Measurements from ENCODE around the gene GGT1. TPM values are rescaled to one million over a fixed set of nuclear protein-coding genes. Genes with fewer than 3 reads are reported as not detected.
"Not testable (repeated sequence)": the region's sequence is repeated elsewhere in the genome, so short reads cannot be mapped to it uniquely, and the experiment has no call there.

The GGT1 gene
- 14.0 TPM for total RNA-seq (2021; ENCODE audit: unreplicated experiment)
- 23.2 and 24.5 TPM in 2 replicates for polyA plus RNA-seq (2012)
- percentile 38 among the genes with signal in this experiment for Bru-seq, nascent RNA
- percentile 55 among the genes with signal in this experiment for BruChase-seq, experiment 1, labeled RNA remaining after a 6-hour chase
- BruChase-seq, experiment 2, labeled RNA remaining after a 2-hour chase = percentile 45 among the genes with signal in this experiment
- long read RNA-seq, partial matches to known transcripts = 8 of 26 reads
- long read RNA-seq, other reads (novel, unspliced or antisense) = 15 of 26 reads

DNA sequence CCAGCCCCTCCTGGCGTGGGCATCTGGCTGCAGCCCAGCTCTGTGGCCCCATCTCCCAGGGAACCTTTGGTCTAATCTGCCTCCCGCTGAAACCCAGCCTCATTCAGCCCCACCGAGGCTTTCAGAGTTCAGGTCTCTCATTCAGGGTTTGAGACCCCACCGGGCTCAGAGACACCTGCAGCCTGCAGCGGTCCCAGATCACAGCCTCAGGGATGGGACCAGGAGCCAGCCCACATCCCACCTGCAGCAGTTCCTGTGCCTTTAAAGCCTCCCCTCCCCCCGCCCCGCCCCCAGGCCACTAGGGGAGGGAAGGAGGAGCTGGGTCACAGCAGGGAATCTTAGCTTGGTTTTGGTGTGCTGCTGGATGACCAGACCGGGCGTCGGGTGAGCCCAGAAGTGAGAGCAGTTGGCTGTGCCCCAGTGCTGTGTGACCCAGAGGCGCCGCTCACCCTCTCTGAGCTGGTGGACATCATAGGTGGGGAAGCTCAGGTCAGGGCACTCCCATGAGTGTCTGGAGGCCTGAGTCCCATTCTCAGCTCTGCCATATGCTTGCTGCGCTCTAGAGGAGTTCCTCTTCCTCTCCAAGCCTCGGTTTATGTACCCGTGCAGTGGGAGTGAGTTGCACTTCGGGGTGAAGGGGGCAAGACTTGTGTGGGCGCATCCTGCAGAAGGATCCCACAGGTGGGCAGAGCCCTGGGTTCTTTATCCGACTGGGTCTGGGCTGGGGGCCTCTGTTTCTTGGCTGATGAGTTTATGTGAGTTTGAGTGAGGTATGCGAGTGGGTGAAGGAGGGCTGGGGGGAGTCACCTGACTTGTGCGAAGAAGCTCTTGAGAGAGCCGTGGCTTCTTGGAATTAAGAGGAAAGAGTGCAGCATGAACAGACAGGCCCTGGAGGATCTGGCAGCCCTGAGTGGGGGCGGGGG is at the start of gene GGT1:
Gene GGT1, plus strand, starts transcription at position 347 of the 923 bp plus-strand sequence. CDS start 7,889 bp downstream, outside the sequence.
- H3K9me3 ChIP-seq (ENCODE audit: control insufficient read depth in 1 of 2, insufficient read depth in 1 of 2, low read depth in 1 of 2, low read length in 2 of 2); H3K36me3 ChIP-seq (ENCODE audit: control insufficient read depth in 1 of 2, insufficient read depth in 2 of 2, low read length in 2 of 2); H4K20me1 ChIP-seq (ENCODE audit: insufficient read depth); RAD21 ChIA-PET (ENCODE audit: low non-redundant PET in 1 of 2, low total read pairs in 2 of 2, uncharacterized antibody in 2 of 2, unreplicated experiment in 2 of 2); CTCF ChIA-PET; POLR2A ChIA-PET; H3K9me2 ChIP-seq (ENCODE audit: insufficient read depth); H3K79me2 ChIP-seq (ENCODE audit: insufficient read depth, low read length); intact Hi-C loops (cut with micrococcal nuclease); H2AFZ ChIP-seq (ENCODE audit: low read depth, low read length, poor library complexity, severe bottlenecking); H3K27ac ChIP-seq (ENCODE audit: low read depth, low read length); BruUV-seq (replicated peaks); H3K27me3 ChIP-seq (ENCODE audit: insufficient read depth, low read length); DNase-seq (ENCODE audit: low read depth, low spot score): not testable (repeated sequence)
- H3K9ac ChIP-seq (ENCODE audit: low read length) = peak within 1 kb of the TSS; percentile 14; the same call in 1 of the 2 replicates
- ATAC-seq = peak; percentile 28
- H3K4me2 ChIP-seq (ENCODE audit: low read length) = peak within 1 kb of the TSS; percentile 70
- peak within 1 kb of the TSS; percentile 27 to 42 for H3K4me3 ChIP-seq (replicated peaks in 1 of 2; ENCODE audit: low read depth in 1 of 2, low read length in 2 of 2)
- peaks cover 28 to 45% of the 10 kb centered on the region in 2 experiments for H3K4me1 ChIP-seq (ENCODE audit: control insufficient read depth in 1 of 2, insufficient read depth in 2 of 2, low read length in 2 of 2)

DNA sequence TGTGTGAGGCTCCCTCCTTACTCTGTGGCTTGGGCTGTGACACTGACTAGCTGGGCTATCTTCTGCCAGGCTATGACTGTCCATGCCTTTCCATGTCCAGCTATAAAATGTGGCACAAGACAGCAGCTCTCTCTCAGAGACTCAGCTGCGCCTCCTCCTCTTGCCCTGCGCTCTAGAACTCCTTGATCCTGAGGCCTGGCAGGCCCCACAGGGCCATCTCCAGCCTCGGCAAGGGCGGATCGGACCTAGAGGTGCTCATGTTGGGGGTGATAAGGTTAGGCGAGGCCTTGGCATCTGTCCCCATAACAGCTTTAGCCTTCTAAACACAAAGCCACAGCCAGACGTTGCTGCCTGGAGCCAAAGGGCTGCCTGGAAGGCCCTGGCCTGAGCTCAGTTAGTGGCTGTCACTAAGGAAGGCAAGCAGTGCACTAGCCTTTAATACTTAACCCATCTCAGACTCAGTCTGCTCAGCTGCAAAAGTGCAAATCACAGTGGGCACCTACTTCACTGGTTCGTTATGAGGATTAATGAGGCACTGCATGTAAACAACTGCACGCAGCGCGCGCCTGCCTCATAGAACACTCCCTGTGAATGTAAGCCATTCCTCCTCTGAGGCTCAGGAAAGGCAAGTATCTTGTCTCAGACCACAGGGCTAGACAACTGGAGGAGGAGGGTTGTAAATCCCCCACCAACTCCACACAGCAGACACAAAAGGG is 49.2 kb upstream of the GGT1 start:
- BruUV-seq (replicated peaks) = no TSS peak
- ChIA-PET RAD21 (ENCODE audit: low non-redundant PET in 1 of 2, low total read pairs in 2 of 2, uncharacterized antibody in 2 of 2, unreplicated experiment in 2 of 2) (no interaction called here), POLR2A (no interaction called here), CTCF (no interaction called here)
- Histone ChIP-seq H3K9me3 (ENCODE audit: control insufficient read depth in 1 of 2, insufficient read depth in 1 of 2, low read depth in 1 of 2, low read length in 2 of 2) (no peaks in the 10 kb centered on the region), H3K27ac (ENCODE audit: low read depth, low read length) (peak overlapping the region; percentile 76; the same call in 1 of the 2 replicates), H3K9me2 (ENCODE audit: insufficient read depth) (no peaks in the 10 kb centered on the region), H3K36me3 (ENCODE audit: control insufficient read depth in 1 of 2, insufficient read depth in 2 of 2, low read length in 2 of 2) (peaks cover 13 to 16% of the 10 kb centered on the region in 2 experiments; a peak in 3 of 4 replicates), H3K4me1 (ENCODE audit: control insufficient read depth in 1 of 2, insufficient read depth in 2 of 2, low read length in 2 of 2) (peaks cover 11 to 23% of the 10 kb centered on the region in 2 experiments), H4K20me1 (ENCODE audit: insufficient read depth) (peaks cover 6% of the 10 kb centered on the region; the same call in 1 of the 2 replicates), H3K9ac (ENCODE audit: low read length) (peak overlapping the region; percentile 95), H3K4me3 (replicated peaks in 1 of 2; ENCODE audit: low read depth in 1 of 2, low read length in 2 of 2) (peak overlapping the region; percentile 70 to 75), H3K4me2 (ENCODE audit: low read length) (peak overlapping the region; percentile 88), H3K27me3 (ENCODE audit: insufficient read depth, low read length) (no peaks in the 10 kb centered on the region), H2AFZ (ENCODE audit: low read depth, low read length, poor library complexity, severe bottlenecking) (no peak overlapping the region), H3K79me2 (ENCODE audit: insufficient read depth, low read length) (peaks cover 69% of the 10 kb centered on the region)
- ATAC-seq = no peak
- intact Hi-C loops (cut with micrococcal nuclease) = no loop called here
- DNase-seq (ENCODE audit: low read depth, low spot score) = no peak
- TF ChIP-seq FOSL1 (IDR thresholded peaks at IDR 0.05; ENCODE audit: low read depth) = no peak
- TF ChIP-seq ZNF274 (IDR thresholded peaks at IDR 0.05; ENCODE audit: low read depth, low read length) = no peak
- TF ChIP-seq POLR2AphosphoS5 (IDR thresholded peaks at IDR 0.05; ENCODE audit: low read depth, low read length) = no peak
- TF ChIP-seq, protein P1, sequence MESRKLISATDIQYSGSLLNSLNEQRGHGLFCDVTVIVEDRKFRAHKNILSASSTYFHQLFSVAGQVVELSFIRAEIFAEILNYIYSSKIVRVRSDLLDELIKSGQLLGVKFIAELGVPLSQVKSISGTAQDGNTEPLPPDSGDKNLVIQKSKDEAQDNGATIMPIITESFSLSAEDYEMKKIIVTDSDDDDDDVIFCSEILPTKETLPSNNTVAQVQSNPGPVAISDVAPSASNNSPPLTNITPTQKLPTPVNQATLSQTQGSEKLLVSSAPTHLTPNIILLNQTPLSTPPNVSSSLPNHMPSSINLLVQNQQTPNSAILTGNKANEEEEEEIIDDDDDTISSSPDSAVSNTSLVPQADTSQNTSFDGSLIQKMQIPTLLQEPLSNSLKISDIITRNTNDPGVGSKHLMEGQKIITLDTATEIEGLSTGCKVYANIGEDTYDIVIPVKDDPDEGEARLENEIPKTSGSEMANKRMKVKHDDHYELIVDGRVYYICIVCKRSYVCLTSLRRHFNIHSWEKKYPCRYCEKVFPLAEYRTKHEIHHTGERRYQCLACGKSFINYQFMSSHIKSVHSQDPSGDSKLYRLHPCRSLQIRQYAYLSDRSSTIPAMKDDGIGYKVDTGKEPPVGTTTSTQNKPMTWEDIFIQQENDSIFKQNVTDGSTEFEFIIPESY (IDR thresholded peaks at IDR 0.05; ENCODE audit: extremely low read depth, insufficient replicate concordance, low read length) = no peak
- TF ChIP-seq RAD21 (IDR thresholded peaks at IDR 0.05; ENCODE audit: low read depth) = no peak
- TF ChIP-seq YY1 (IDR thresholded peaks at IDR 0.05; ENCODE audit: extremely low read depth, insufficient replicate concordance, low read depth, low read length) = no peak
- TF ChIP-seq, protein P2, sequence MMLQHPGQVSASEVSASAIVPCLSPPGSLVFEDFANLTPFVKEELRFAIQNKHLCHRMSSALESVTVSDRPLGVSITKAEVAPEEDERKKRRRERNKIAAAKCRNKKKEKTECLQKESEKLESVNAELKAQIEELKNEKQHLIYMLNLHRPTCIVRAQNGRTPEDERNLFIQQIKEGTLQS (IDR thresholded peaks at IDR 0.05) = no peak
- TF ChIP-seq EZH2phosphoT487 (IDR thresholded peaks at IDR 0.05; ENCODE audit: borderline replicate concordance) = no peak
- TF ChIP-seq, protein P3, sequence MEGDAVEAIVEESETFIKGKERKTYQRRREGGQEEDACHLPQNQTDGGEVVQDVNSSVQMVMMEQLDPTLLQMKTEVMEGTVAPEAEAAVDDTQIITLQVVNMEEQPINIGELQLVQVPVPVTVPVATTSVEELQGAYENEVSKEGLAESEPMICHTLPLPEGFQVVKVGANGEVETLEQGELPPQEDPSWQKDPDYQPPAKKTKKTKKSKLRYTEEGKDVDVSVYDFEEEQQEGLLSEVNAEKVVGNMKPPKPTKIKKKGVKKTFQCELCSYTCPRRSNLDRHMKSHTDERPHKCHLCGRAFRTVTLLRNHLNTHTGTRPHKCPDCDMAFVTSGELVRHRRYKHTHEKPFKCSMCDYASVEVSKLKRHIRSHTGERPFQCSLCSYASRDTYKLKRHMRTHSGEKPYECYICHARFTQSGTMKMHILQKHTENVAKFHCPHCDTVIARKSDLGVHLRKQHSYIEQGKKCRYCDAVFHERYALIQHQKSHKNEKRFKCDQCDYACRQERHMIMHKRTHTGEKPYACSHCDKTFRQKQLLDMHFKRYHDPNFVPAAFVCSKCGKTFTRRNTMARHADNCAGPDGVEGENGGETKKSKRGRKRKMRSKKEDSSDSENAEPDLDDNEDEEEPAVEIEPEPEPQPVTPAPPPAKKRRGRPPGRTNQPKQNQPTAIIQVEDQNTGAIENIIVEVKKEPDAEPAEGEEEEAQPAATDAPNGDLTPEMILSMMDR (IDR thresholded peaks at IDR 0.05 in 2 of 3, conservative IDR thresholded peaks at IDR 0.05 in 1 of 3; ENCODE audit: borderline replicate concordance in 1 of 3, insufficient read depth in 1 of 3, low read depth in 2 of 3, low read length in 2 of 3) = no peak
- TF ChIP-seq ELF1 (IDR thresholded peaks at IDR 0.05; ENCODE audit: borderline replicate concordance, low read depth) = no peak
- TF ChIP-seq SIN3A (IDR thresholded peaks at IDR 0.05; ENCODE audit: low read depth) = no peak
